ENCODE measurements around the gene RPTOR. TPM values are rescaled to one million over a fixed set of nuclear protein-coding genes. Genes with fewer than 3 reads are reported as not detected.

Gene RPTOR
- total RNA-seq, 4 donors from 2014 or later, result 34.1 to 65.8 (median 43.6) TPM

DNA sequence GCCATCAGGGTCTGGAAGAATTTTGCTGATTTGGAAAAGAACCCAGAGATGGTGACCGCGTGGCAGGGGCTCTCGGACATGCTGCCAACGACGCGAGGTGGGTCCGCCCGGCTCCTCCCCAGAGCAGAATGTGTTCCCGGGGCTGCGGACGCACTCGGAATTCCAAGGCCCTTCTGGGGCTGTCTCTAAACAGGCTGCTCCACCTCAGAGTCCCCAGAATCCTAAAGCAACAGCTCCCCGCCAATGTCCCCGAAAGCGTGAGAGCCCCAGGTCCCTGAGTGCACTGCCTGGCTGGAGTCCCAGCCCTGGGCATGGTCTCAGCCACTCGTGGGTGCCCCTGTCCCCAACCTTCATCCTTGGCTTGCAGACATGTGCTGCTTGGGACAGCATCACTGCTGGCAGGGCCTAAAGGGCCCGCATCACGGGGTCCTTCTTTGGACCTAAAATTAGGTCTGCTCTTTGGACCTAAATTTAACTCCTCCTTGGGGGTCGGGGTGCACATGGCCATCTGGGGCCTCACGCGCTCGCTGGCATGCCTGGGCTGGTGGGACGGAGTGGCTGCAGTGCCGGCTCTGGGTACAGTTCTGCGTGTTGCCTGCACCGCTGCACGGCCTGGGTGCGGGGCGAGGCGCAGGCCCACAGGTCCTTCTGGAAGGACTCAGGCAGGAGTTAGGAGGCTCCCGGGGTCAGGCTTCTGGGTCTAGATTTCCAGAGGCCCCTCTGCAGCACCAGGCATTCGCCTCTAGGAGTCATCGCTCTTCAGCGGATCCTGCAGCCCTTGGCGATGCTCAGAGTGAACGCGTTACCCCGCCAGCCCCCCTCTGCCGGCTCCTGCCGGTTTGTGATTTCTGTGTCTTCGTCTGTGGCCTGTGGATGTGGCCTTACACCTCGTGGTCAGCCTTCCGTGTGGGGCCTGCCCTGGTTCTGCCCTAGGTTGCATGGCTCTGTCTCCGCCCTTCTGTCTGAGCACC, 405.1 kb downstream of the RPTOR start:
- TF ChIP-seq EP300 (IDR thresholded peaks at IDR 0.05), result no peak
- TF ChIP-seq, protein P1, sequence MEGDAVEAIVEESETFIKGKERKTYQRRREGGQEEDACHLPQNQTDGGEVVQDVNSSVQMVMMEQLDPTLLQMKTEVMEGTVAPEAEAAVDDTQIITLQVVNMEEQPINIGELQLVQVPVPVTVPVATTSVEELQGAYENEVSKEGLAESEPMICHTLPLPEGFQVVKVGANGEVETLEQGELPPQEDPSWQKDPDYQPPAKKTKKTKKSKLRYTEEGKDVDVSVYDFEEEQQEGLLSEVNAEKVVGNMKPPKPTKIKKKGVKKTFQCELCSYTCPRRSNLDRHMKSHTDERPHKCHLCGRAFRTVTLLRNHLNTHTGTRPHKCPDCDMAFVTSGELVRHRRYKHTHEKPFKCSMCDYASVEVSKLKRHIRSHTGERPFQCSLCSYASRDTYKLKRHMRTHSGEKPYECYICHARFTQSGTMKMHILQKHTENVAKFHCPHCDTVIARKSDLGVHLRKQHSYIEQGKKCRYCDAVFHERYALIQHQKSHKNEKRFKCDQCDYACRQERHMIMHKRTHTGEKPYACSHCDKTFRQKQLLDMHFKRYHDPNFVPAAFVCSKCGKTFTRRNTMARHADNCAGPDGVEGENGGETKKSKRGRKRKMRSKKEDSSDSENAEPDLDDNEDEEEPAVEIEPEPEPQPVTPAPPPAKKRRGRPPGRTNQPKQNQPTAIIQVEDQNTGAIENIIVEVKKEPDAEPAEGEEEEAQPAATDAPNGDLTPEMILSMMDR (IDR thresholded peaks at IDR 0.05), result peak in 1 of 3 experiments; percentile 18
- no peak for DNase-seq (ENCODE audit: extremely low spot score)
- H3K36me3 ChIP-seq, result peaks cover 4 to 83% (median 55%) of the 10 kb centered on the region in 4 donors

DNA sequence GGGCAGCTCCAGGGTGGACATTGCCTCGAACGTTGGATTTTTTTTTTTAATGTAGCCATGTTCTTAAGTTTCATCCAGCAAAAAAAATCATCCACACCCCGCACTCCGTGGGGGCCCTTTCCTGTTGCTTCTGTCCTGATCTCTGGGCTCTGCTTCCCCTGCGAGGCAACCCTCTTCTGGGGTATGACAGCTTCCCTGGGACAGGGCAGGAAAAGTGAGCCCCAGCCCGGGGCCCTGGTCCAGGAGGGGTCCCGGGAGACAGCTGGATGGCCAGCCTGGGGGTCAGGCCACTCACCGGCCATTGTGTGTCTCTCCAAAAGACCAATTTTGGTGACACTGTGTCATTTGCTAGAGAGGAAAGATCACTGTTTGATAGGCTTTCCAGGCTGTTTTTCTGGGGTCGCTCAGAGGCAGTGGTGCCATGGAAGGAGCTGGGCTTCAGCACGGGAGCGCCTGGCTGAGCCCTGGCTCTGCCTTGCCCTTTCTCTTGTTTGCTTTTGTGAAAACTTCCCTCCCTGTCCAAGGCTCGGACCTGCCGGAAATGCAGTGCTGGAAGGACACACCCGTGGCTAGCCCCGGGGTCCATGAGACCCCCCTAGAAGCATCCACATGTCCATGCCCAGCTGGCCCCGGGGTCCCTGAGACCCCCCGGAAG, 406.0 kb downstream of the RPTOR start:
- DNase-seq (ENCODE audit: extremely low spot score), result no peak
- peak overlapping the region in 1 of 4 donors; percentile 74 for H3K27ac ChIP-seq (replicated peaks in 1 of 4)
- TF ChIP-seq POLR2AphosphoS5 (IDR thresholded peaks at IDR 0.05), result no peak
- TF ChIP-seq, protein P1 (IDR thresholded peaks at IDR 0.05), result no peak
- WGBS, result 86% methylated on average over 16 of the region's 17 CpGs
- peaks cover 4 to 85% (median 53%) of the 10 kb centered on the region in 4 donors for H3K36me3 ChIP-seq
- H3K4me1 ChIP-seq, result peaks cover 0 to 48% (median 35%) of the 10 kb centered on the region in 4 donors
- no peaks in the 10 kb centered on the region for H3K9me3 ChIP-seq
- no peaks in the 10 kb centered on the region for H3K27me3 ChIP-seq
- intact Hi-C loops (cut with DNase I), result no loop called here
- no peak overlapping the region for H3K4me3 ChIP-seq

More for the DNA sequence above, 405.1 kb downstream of the RPTOR start:
- H3K9me3 ChIP-seq, result no peaks in the 10 kb centered on the region
- no peaks in the 10 kb centered on the region for H3K27me3 ChIP-seq
- H3K4me3 ChIP-seq, result no peak overlapping the region
- intact Hi-C loops (cut with DNase I), result no loop called here
- 93% methylated on average over 35 of the region's 44 CpGs for WGBS
- peaks cover 0 to 52% (median 37%) of the 10 kb centered on the region in 4 donors for H3K4me1 ChIP-seq
- peak overlapping the region in 3 of 4 donors; percentile 71 to 80 (median 74) for H3K27ac ChIP-seq (replicated peaks in 1 of 4)

DNA sequence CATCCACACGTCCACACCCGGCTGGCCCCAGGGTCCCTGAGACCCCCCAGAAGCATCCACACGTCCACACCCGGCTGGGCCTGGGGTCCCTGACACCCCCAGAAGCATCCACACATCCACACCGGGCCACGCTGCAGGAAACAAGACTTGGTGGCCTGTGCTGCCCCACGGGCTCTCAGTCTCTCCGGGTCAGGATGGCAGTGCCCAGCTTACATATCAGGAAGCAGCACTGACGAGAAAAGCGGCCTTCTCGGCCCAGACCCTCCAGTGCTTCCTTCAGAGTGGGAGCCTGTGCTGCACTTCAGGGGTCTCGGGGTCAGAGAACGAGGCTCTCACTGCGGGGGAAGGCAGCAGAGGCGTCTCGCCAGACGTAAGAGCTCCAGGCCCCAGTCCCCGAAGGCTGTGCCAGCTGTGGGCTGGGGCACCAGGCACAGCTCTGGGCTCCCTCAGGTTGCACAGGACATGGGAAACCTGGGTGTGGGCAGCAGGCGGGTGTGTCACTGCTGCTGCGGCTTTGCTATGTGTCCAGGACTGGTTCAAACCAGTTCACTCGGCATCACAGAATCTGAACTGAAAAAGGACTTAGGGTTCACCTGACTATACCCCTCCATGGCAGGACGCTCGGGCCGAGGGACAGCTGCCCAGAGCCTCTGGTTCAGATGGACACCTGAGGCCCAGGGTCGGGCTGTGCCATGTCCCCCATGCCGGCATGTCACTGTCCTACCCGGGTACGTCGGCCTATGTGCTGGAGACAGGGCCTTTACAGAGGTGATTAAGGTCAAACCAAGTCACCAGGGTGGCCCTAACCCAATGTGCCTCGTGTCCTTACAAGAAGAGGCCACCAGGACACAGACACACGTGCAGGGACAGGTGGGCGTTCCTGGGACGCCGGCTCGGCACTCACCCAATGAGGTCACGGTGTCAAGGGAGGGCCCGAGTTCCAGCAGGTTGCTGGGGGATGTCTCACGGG, 406.8 kb downstream of the RPTOR start:
- no peaks in the 10 kb centered on the region for H3K27me3 ChIP-seq
- peaks cover 4 to 79% (median 45%) of the 10 kb centered on the region in 4 donors for H3K36me3 ChIP-seq
- intact Hi-C loops (cut with DNase I), result no loop called here
- no peak overlapping the region for H3K27ac ChIP-seq (replicated peaks in 1 of 4)
- WGBS, result 90% methylated on average over 32 of the region's 38 CpGs
- H3K9me3 ChIP-seq, result no peaks in the 10 kb centered on the region
- peaks cover 0 to 48% (median 35%) of the 10 kb centered on the region in 4 donors for H3K4me1 ChIP-seq
- no peak for DNase-seq (ENCODE audit: extremely low spot score)
- TF ChIP-seq POLR2A (IDR thresholded peaks at IDR 0.05; ENCODE audit: low read depth), result peak; percentile 12
- TF ChIP-seq, protein P1 (IDR thresholded peaks at IDR 0.05), result no peak
- H3K4me3 ChIP-seq, result no peak overlapping the region

DNA sequence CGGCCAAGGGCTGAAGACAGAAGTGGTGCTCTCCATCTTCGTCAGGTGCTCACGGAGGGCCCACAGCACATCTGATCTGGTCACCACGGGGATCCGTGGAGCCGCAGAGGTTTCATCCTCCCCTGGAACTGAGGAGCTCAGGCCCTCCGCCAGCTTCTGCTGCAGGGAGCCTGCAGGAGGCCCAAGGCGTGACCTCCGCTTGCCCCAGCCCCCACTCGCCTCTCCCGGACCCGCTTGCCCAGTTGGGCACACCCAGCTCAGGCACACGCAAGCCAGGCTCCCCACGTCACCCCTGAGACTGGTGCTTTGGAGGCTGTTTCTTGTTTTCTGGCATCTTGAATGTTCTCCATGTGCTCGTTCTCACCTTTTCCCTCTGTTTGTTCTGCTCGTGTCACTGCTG, 407.7 kb downstream of the RPTOR start:
- Histone ChIP-seq H3K4me3 (no peak overlapping the region), H3K36me3 (peaks cover 4 to 73% (median 39%) of the 10 kb centered on the region in 4 donors), H3K9me3 (no peaks in the 10 kb centered on the region), H3K27me3 (no peaks in the 10 kb centered on the region), H3K4me1 (peaks cover 0 to 48% (median 35%) of the 10 kb centered on the region in 4 donors), H3K27ac (replicated peaks in 1 of 4) (no peak overlapping the region)
- intact Hi-C loops (cut with DNase I), result no loop called here
- no peak for DNase-seq (ENCODE audit: extremely low spot score)
- WGBS, result 89% methylated on average over 16 of the region's 16 CpGs
- TF ChIP-seq EP300 (IDR thresholded peaks at IDR 0.05) (no peak), POLR2AphosphoS5 (IDR thresholded peaks at IDR 0.05) (no peak), POLR2A (IDR thresholded peaks at IDR 0.05; ENCODE audit: low read depth) (no peak)
- TF ChIP-seq, protein P1 (IDR thresholded peaks at IDR 0.05), result no peak

Measured in esophagus muscularis mucosa (tissue), 4 donors.